SK-N-SH (cell line): ENCODE data around the gene TERT. TPM values are rescaled to one million over a fixed set of nuclear protein-coding genes. Genes with fewer than 3 reads are reported as not detected.

Experiments
- CTCF ChIA-PET: fragments of 300-600, 350-600 bp; formaldehyde crosslinking; extraction: SDS; loops from one replicate; lab custom pipeline; 2021; lab: Yijun Ruan, JAX
- POLR2A ChIA-PET: fragments of 350-600 bp; sonication (Branson Sonifier 250); formaldehyde crosslinking; extraction: SDS; loops from one replicate; lab custom pipeline; 2020; ENCODE audit warnings: antibody characterized with exemption, inconsistent platforms; lab: Yijun Ruan, JAX
- DNase-seq: peaks from one replicate; pipeline ENCODE4 v3.0.0; 2012
- H2AFZ ChIP-seq: fragments of 200-600 bp; sonication (generic); 2 replicates; pipeline ENCODE4 v1.8.1; 2016; ENCODE audit warnings: antibody characterized with exemption, mild to moderate bottlenecking, low read depth
- H3F3A ChIP-seq: fragments of 200-600 bp; sonication (generic); replicated peaks from 2 replicates; pipeline ENCODE3; 2016; ENCODE audit warnings: antibody characterized with exemption, mild to moderate bottlenecking; ENCODE audit not compliant: insufficient read depth
- H3K27ac ChIP-seq, 2 experiments: fragments of 200-500 bp in 1 of 2; fragments of 200-600 bp in 1 of 2; sonication (Bioruptor generic) in 1 of 2; sonication (generic), shearing (Covaris generic) in 1 of 2; 2 replicates each; pipeline versions ENCODE4 v1.5.1 to v1.6.1; 2014 to 2016; ENCODE audit warnings: low read depth in 2 of 2, inconsistent platforms in 1 of 2, low read length in 1 of 2, mild to moderate bottlenecking in 1 of 2, mixed read lengths in 1 of 2
- H3K27me3 ChIP-seq: fragments of 200-600 bp; sonication (generic), shearing (Covaris generic); 2 replicates; pipeline ENCODE4 v1.6.1; 2016; ENCODE audit warnings: mixed run types; ENCODE audit not compliant: insufficient read depth
- H3K36me3 ChIP-seq, 2 experiments: fragments of 200-500 bp in 1 of 2; fragments of 200-600 bp in 1 of 2; sonication (Bioruptor generic) in 1 of 2; sonication (generic) in 1 of 2; replicated peaks in 1 of 2; 2 replicates each; pipeline versions ENCODE3 to v1.5.1; 2014 to 2016; ENCODE audit warnings: low read length in 1 of 2, mild to moderate bottlenecking in 1 of 2; ENCODE audit not compliant: insufficient read depth in 2 of 2, control insufficient read depth in 1 of 2
- H3K4me1 ChIP-seq, 2 experiments: fragments of 200-500 bp in 1 of 2; fragments of 200-600 bp in 1 of 2; sonication (Bioruptor generic) in 1 of 2; sonication (generic), shearing (Covaris generic) in 1 of 2; 2 replicates each; pipeline versions ENCODE4 v1.5.1 to v1.6.1; 2014 to 2016; ENCODE audit warnings: low read depth in 1 of 2, low read length in 1 of 2, mixed run types in 1 of 2; ENCODE audit not compliant: insufficient read depth in 2 of 2, control insufficient read depth in 1 of 2
- H3K4me2 ChIP-seq: fragments of 200-600 bp; sonication (generic), shearing (Covaris generic); 2 replicates; pipeline ENCODE4 v1.6.1; 2017; ENCODE audit warnings: mixed run types
- H3K4me3 ChIP-seq, 2 experiments: fragments of 200-500 bp in 1 of 2; fragments of 200-600 bp in 1 of 2; sonication (Bioruptor generic) in 1 of 2; sonication (generic), shearing (Covaris generic) in 1 of 2; 2 replicates each; pipeline versions ENCODE4 v1.5.1 to v1.8.1; 2014 to 2016; ENCODE audit warnings: low read depth in 2 of 2, inconsistent platforms in 1 of 2, low read length in 1 of 2, mild to moderate bottlenecking in 1 of 2, mixed read lengths in 1 of 2, moderate library complexity in 1 of 2
- H3K79me2 ChIP-seq: fragments of 200-600 bp; sonication (generic); 2 replicates; pipeline ENCODE4 v1.8.1; 2017; ENCODE audit warnings: mild to moderate bottlenecking; ENCODE audit not compliant: insufficient read depth
- H3K9ac ChIP-seq: fragments of 200-600 bp; sonication (generic); 2 replicates; pipeline ENCODE4 v1.6.1; 2017; ENCODE audit warnings: mixed run types
- H3K9me2 ChIP-seq: fragments of 200-600 bp; sonication (generic); 2 replicates; pipeline ENCODE4 v1.6.1; 2017; ENCODE audit warnings: mixed run types
- H3K9me3 ChIP-seq: fragments of 200-600 bp; sonication (generic); 2 replicates; pipeline ENCODE4 v1.6.1; 2017; ENCODE audit warnings: mixed run types, mild to moderate bottlenecking, moderate library complexity
- H4K20me1 ChIP-seq: fragments of 200-600 bp; sonication (generic); 2 replicates; pipeline ENCODE4 v1.6.1; 2017; ENCODE audit warnings: mild to moderate bottlenecking, mixed run types; ENCODE audit not compliant: insufficient read depth
- EP300 ChIP-seq, 2 experiments: IDR thresholded peaks; 2 replicates each; pipeline versions ENCODE4 v1.4.0 to v1.6.1; 2012; ENCODE audit warnings: borderline replicate concordance in 1 of 2, low read depth in 1 of 2, low read length in 1 of 2
- FOXJ3 ChIP-seq: sonication (generic); formaldehyde crosslinking; IDR thresholded peaks from 2 replicates; pipeline ENCODE4 v1.5.1; 2020; ENCODE audit warnings: mild to moderate bottlenecking, missing genetic modification reagents
- MEF2A ChIP-seq: IDR thresholded peaks from 2 replicates; pipeline ENCODE4 v1.4.0; 2012; ENCODE audit warnings: low read depth, borderline replicate concordance
- NFIC ChIP-seq: IDR thresholded peaks from 2 replicates; pipeline ENCODE4 v1.4.0; 2012; ENCODE audit warnings: borderline replicate concordance
- RXRA ChIP-seq: IDR thresholded peaks from 2 replicates; pipeline ENCODE4 v1.4.0; 2012; ENCODE audit warnings: low read depth, mild to moderate bottlenecking, borderline replicate concordance
- SIN3A ChIP-seq: IDR thresholded peaks from 2 replicates; pipeline ENCODE4 v1.6.1; 2012; ENCODE audit warnings: low read depth, mild to moderate bottlenecking, low read length, moderate library complexity, borderline replicate concordance
- SMC3 ChIP-seq: IDR thresholded peaks from 2 replicates; pipeline ENCODE4 v1.6.1; 2012; ENCODE audit warnings: low read depth, low read length, improper control_type of control experiment
- WGBS: methylation state at CpG from one replicate; pipeline ENCODE4 v1.1.6; 2017; ENCODE audit warnings: low lambda C conversion rate; 5-methylcytosine and 5-hydroxymethylcytosine counted together
- polyA plus RNA-seq, 3 experiments: library from polyadenylated mRNA; depleted of rRNA; stranded (reverse); fragments of >200 nt; gene quantifications; 2 replicates each; pipeline ENCODE4 v1.2.3, GENCODE V29; 2012
- TF ChIP-seq, protein P1 (sequence below): IDR thresholded peaks from 2 replicates; pipeline ENCODE4 v1.4.0; 2012; ENCODE audit warnings: low read depth, borderline replicate concordance
- TF ChIP-seq, protein P2 (sequence below): fragments of 150-350 bp; IDR thresholded peaks from 2 replicates; pipeline ENCODE4 v1.6.1; 2017; ENCODE audit warnings: antibody characterized with exemption, low read length, low read depth, borderline replicate concordance
- TF ChIP-seq, protein P3 (sequence below): IDR thresholded peaks from 2 replicates; pipeline ENCODE4 v1.6.1; 2012; ENCODE audit warnings: mild to moderate bottlenecking, low read depth, low read length, moderate library complexity

The TERT gene
- polyA plus RNA-seq, 1 of the 3 experiments (the other 2 are of a cell fraction), result 2.4 TPM

DNA sequence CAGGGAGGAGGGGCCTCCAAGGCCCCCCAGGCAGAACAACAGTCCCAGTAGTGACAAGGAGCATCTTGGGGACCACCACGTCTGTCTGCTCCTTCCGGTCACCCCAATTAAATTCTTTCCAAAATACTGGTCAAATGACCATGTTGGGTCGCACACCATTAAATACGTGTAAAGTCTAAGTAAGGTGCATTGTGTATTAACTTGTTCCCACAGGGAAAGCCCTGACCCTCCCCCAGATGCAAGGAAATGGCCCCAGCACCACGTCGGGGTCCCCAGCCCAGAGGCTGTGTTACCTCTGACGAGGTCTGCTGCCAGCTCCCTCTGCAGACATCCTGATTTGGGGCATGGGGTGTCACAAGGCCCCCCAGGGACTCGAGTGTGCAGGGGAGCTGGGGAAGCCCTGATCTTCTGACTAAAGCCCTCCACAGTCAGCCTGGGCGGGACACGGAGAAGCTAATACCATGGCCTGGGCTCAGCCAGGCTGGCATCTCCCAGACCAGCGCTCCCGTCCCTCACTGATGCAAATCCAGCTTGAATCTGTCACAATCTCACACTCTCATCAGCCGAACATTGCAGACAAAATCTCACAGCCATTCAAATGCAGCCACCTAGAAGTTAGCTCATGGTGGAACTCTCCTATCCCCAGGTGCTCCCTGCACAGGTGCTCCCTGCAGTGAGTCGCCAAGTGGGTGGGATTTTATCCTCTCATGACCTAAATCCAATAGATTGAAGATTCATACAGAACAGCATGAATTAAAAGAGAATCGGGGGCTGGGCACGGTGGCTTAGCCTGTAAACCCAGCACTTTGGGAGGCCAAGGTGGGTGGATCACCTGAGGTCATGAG, 13.6 kb downstream of the TERT start:
- H2AFZ ChIP-seq, result no peak overlapping the region
- no peaks in the 10 kb centered on the region for H3K36me3 ChIP-seq
- DNase-seq, result no peak
- H4K20me1 ChIP-seq, result no peaks in the 10 kb centered on the region
- 71% methylated on average over 15 of the region's 16 CpGs for WGBS
- no peaks in the 10 kb centered on the region for H3K9me3 ChIP-seq
- POLR2A ChIA-PET, result interaction anchor here (0.5 to 1.3 kb wide), 2 partner anchors 37 to 362 kb away, joined by 3 to 4 read pairs; no protein-coding TSS in a partner anchor
- no peaks in the 10 kb centered on the region for H3K9me2 ChIP-seq
- CTCF ChIA-PET, result interaction anchor here (1.0 kb wide), 1 partner anchor 107 kb away, joined by 3 read pairs; no protein-coding TSS in a partner anchor
- H3K4me3 ChIP-seq, result no peak overlapping the region
- H3K4me1 ChIP-seq, result no peaks in the 10 kb centered on the region
- H3K79me2 ChIP-seq, result no peaks in the 10 kb centered on the region
- no peaks in the 10 kb centered on the region for H3F3A ChIP-seq
- TF ChIP-seq EP300 (IDR thresholded peaks at IDR 0.05; ENCODE audit: borderline replicate concordance in 1 of 2, low read depth in 1 of 2, low read length in 1 of 2), result no peak
- no peak for TF ChIP-seq MEF2A
- TF ChIP-seq SMC3, result no peak
- TF ChIP-seq, protein P1, sequence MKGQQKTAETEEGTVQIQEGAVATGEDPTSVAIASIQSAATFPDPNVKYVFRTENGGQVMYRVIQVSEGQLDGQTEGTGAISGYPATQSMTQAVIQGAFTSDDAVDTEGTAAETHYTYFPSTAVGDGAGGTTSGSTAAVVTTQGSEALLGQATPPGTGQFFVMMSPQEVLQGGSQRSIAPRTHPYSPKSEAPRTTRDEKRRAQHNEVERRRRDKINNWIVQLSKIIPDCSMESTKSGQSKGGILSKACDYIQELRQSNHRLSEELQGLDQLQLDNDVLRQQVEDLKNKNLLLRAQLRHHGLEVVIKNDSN, result no peak
- TF ChIP-seq, protein P2, sequence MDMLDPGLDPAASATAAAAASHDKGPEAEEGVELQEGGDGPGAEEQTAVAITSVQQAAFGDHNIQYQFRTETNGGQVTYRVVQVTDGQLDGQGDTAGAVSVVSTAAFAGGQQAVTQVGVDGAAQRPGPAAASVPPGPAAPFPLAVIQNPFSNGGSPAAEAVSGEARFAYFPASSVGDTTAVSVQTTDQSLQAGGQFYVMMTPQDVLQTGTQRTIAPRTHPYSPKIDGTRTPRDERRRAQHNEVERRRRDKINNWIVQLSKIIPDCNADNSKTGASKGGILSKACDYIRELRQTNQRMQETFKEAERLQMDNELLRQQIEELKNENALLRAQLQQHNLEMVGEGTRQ, result no peak
- TF ChIP-seq FOXJ3 (CRISPR knock-in tag), result no peak
- TF ChIP-seq, protein P3, sequence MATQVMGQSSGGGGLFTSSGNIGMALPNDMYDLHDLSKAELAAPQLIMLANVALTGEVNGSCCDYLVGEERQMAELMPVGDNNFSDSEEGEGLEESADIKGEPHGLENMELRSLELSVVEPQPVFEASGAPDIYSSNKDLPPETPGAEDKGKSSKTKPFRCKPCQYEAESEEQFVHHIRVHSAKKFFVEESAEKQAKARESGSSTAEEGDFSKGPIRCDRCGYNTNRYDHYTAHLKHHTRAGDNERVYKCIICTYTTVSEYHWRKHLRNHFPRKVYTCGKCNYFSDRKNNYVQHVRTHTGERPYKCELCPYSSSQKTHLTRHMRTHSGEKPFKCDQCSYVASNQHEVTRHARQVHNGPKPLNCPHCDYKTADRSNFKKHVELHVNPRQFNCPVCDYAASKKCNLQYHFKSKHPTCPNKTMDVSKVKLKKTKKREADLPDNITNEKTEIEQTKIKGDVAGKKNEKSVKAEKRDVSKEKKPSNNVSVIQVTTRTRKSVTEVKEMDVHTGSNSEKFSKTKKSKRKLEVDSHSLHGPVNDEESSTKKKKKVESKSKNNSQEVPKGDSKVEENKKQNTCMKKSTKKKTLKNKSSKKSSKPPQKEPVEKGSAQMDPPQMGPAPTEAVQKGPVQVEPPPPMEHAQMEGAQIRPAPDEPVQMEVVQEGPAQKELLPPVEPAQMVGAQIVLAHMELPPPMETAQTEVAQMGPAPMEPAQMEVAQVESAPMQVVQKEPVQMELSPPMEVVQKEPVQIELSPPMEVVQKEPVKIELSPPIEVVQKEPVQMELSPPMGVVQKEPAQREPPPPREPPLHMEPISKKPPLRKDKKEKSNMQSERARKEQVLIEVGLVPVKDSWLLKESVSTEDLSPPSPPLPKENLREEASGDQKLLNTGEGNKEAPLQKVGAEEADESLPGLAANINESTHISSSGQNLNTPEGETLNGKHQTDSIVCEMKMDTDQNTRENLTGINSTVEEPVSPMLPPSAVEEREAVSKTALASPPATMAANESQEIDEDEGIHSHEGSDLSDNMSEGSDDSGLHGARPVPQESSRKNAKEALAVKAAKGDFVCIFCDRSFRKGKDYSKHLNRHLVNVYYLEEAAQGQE, result no peak
- TF ChIP-seq SIN3A, result no peak
- no peak for TF ChIP-seq NFIC
- no peak for TF ChIP-seq RXRA
- TF ChIP-seq, all 33 proteins: peak for 0
- no peak overlapping the region for H3K9ac ChIP-seq
- no peaks in the 10 kb centered on the region for H3K27me3 ChIP-seq
- H3K4me2 ChIP-seq, result no peak overlapping the region
- no peak overlapping the region for H3K27ac ChIP-seq
